GM18520 (cell line): ENCODE data around the gene MACIR.
"Not testable (repeated sequence)": the region's sequence is repeated elsewhere in the genome, so short reads cannot be mapped to it uniquely, and the experiment has no call there.

ENCODE experiments used
- ATAC-seq: cut with Tn5 transposase; IDR thresholded peaks from one replicate; pipeline ENCODE4 v1.9.1; 2021; ENCODE audit not compliant: unreplicated experiment

The MACIR gene

GRCh38 chr5:103258368-103258956 lies at the start of gene MACIR:
Gene MACIR (plus strand): TSS chr5:103258763. CDS start chr5:103275920, 17,157 bp downstream.
- ATAC-seq, result peak; percentile 52

DNA sequence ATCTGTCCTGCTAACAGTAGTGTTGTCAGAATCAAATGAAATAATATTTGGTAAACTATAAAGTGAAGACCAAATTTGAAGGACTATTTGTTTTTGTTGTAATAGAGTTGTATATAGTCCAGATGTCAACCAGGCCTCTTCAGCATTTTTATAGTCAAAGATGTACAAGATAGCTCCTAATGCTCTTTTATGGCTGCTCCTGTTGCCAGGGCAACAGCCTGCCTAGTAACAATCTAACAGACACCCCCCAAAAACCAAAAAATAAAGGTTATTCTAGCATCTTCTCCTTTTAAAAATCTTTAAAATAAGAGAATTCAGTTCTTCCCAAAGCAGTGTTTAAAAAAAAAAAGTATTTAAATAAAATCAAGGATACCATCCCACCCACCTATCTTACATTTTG lies 49.5 kb upstream of the MACIR start:
- ATAC-seq, result no peak

DNA sequence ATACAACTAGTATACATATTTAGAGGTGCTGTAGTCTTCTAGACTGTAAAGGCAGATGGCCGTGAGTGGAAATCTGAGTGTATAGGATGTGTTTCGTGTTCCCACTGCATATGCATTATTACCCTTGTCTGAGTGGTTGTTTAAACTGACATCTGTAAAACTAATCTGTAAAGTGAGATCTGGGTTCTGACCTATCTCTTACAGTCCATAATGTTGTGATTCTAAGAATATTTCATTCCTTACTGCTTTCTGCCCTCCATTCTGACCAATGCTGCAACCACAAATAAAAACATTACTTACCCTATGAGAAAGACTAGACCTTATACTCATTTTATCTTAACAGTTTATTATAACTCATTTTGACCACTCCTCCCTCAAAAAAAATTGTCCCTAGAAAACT lies 47.6 kb upstream of the MACIR start:
- no peak for ATAC-seq

GRCh38 chr5:103211576-103212561 lies 46.7 kb upstream of the MACIR start:
- no peak for ATAC-seq

DNA sequence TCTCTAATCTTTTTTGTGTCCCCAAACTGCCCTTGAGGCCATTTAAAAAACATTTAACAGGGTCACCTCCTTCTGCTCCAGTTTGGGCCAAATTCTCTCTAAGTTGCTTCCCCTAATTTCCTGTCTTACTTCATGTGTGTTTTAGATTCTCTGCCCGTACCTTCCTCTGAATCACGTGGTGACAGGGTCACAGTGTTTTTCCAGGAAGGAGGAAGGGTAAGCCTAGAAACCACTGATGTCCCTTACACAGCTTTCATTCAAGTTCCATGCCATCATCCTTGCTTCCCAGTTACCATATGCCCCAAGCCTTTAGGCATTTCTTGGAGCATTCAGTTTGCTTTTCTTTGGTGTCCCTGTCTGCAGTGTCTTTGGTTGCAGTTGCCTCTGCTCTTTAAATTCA lies 42.4 kb upstream of the MACIR start:
- ATAC-seq, result no peak

- ATAC-seq, result no peak
Observed at GRCh38 chr5:103216697-103217096, 41.9 kb upstream of the MACIR start.

GRCh38 chr5:103217101-103217500 lies 41.5 kb upstream of the MACIR start:
- ATAC-seq, result no peak

GRCh38 chr5:103218164-103218563 lies 40.4 kb upstream of the MACIR start:
- ATAC-seq, result no peak

GRCh38 chr5:103219074-103219473 lies 39.5 kb upstream of the MACIR start:
- not testable (repeated sequence) for ATAC-seq

- no peak for ATAC-seq
Observed at GRCh38 chr5:103223031-103223955, 35.3 kb upstream of the MACIR start.

- ATAC-seq, result peak; percentile 71
Observed at GRCh38 chr5:103224118-103224893, 34.3 kb upstream of the MACIR start.

DNA sequence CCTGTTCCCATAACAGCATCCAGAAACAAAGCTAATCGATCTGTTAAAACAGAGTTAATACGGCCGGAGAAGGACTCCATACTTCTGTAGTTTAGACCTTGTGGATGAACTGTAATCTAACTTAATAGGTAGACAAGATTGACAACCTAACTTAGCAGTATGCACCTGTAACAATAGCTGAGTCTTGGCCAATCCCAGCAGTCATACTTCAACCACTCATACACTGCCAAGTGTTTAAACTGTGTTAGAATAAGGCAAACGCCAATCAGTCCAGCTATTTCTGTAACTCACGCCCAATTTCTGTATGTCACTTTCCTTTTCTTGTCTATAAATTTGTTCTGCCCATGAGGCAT lies 33.7 kb upstream of the MACIR start:
- no peak for ATAC-seq

GRCh38 chr5:103228061-103228460 lies 30.5 kb upstream of the MACIR start:
- no peak for ATAC-seq

DNA sequence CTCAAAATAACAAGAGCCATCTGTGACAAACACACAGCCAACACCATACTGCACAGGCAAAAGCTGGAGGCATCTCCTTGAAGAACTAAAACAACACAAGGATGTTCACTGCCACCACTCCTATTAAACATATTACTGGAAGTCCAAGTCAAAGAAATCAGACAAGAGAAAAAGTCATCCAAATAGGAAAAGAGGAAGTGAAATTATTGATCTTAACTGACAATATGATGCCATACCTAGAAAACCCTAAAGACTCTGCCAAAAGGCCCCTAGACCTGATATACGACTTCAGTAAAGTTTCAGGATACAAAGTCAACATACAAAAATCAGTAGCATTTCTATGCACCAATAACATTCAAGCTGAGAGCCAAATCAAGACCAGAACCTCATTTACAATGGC lies 30.0 kb upstream of the MACIR start:
- no peak for ATAC-seq

DNA sequence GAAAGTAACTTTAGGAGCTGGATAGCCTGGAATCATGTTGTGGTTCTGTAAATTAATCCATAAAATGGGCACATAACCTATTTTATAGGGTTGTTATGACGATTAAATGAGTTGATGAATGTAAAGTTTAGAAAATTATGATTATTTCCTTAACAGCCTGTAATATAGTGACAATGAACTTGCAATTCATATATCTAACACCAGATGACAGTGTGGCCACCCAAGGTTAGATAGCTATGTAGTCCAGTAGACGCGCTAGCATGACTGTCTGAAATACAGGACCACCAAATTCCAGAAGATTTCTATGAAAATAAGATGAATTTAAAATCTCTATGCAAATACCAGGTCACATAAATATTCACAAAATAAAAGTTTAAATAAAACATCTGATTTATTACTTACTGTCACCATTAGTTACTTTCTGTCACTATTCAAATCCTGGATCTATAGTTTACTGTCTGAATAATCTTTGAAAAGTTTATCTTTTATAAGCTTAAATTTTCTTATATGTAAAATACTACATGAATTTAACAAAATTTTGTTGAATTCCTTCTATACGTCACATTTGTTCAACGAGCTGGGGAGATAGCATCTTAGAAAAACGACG lies 26.1 kb upstream of the MACIR start:
- peak; percentile 87 for ATAC-seq

- no peak for ATAC-seq
Observed at GRCh38 chr5:103234239-103234975, 24.2 kb upstream of the MACIR start.

GRCh38 chr5:103235891-103236290 lies 22.7 kb upstream of the MACIR start:
- no peak for ATAC-seq

- ATAC-seq, result no peak
Observed at GRCh38 chr5:103237778-103238177, 20.8 kb upstream of the MACIR start.

DNA sequence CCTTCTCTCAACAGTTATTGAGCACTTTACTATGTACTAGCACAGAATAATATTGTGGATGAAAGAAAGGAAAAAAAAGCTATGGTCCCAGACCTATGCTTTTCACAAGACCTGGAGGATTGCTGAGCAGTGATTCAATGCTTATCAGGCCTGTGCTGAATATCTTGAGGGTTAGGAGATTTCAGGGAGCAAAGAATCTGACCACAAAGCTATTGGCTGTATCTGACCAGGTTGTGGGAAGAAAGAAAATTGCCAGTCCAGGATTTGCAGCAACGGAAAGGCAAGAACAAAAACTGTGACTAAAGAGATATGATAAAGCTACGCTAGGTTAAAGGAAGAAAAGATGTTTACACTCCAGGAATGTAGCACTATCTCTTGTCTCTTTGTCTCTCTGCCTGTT lies 14.9 kb upstream of the MACIR start:
- ATAC-seq, result no peak
